Measurements from ENCODE around the gene AOX1. TPM values are rescaled to one million over a fixed set of nuclear protein-coding genes. Genes with fewer than 3 reads are reported as not detected.

AOX1 gene
- polyA plus RNA-seq, 2 of the 4 experiments (the other 2 are of a cell fraction), result 3.6 to 5.4 TPM

- no peak overlapping the region for H3K4me2 ChIP-seq
- ATAC-seq (no peak), DNase-seq (ENCODE audit: low read depth in 1 of 2, low spot score in 1 of 2) (no peak), FAIRE-seq (no peak)
- no peak overlapping the region for H3K4me3 ChIP-seq
- CTCF ChIA-PET, result no interaction called here
- H3K4me1 ChIP-seq, result peaks cover 40% of the 10 kb centered on the region
- POLR2A ChIA-PET, result no interaction called here
- H3K27ac ChIP-seq, result peak overlapping the region; percentile 4 to 14; a peak in 1 of 6 replicates
- H3K9me3 ChIP-seq, result peaks cover 8% of the 10 kb centered on the region; the same call in 2 of the 3 replicates
- WGBS (ENCODE audit: missing lambda C conversion rate), result 85% methylated on average over 3 of the region's 3 CpGs
- TF ChIP-seq BHLHE40 (IDR thresholded peaks at IDR 0.05; ENCODE audit: low read depth, low read length), result no peak
- no peak for TF ChIP-seq EHMT2 (IDR thresholded peaks at IDR 0.05; ENCODE audit: low read depth)
- no peak for TF ChIP-seq CBX2 (IDR thresholded peaks at IDR 0.05; ENCODE audit: borderline replicate concordance, low read depth)
- no peak for TF ChIP-seq CEBPB (IDR thresholded peaks at IDR 0.05)
- TF ChIP-seq HOXB13 (CRISPR knock-in tag; IDR thresholded peaks at IDR 0.05; ENCODE audit: low read depth), result no peak
- no peak for TF ChIP-seq CTCF (IDR thresholded peaks at IDR 0.05)
- no peak for TF ChIP-seq FOSL2 (IDR thresholded peaks at IDR 0.05)
- TF ChIP-seq FOSL2 (CRISPR knock-in tag; IDR thresholded peaks at IDR 0.05), result no peak
- TF ChIP-seq ZC3H11A (IDR thresholded peaks at IDR 0.05), result no peak
- TF ChIP-seq POLR2A (IDR thresholded peaks at IDR 0.05; ENCODE audit: low read length), result no peak
- no peak for TF ChIP-seq FOSB (CRISPR knock-in tag; IDR thresholded peaks at IDR 0.05)
- no peak for TF ChIP-seq CHD2 (IDR thresholded peaks at IDR 0.05; ENCODE audit: low read length, partially characterized antibody)
- no peak for TF ChIP-seq ZFP36 (IDR thresholded peaks at IDR 0.05; ENCODE audit: borderline replicate concordance, partially characterized antibody)
- TF ChIP-seq PHF8 (IDR thresholded peaks at IDR 0.05; ENCODE audit: borderline replicate concordance, low read depth), result no peak
- TF ChIP-seq HES2 (IDR thresholded peaks at IDR 0.05), result no peak
- TF ChIP-seq RFX5 (IDR thresholded peaks at IDR 0.05), result no peak
- no peak for TF ChIP-seq HDAC2 (IDR thresholded peaks at IDR 0.05)
- TF ChIP-seq POLR2AphosphoS2 (conservative IDR thresholded peaks at IDR 0.05; ENCODE audit: low read length), result no peak
- no peak for TF ChIP-seq JUN (IDR thresholded peaks at IDR 0.05)
These were observed 13.4 kb downstream of the AOX1 start for GRCh38 chr2:200599206-200599605.

GRCh38 chr2:200600549-200601225, 14.9 kb downstream of the AOX1 start:
- Histone ChIP-seq H3K27ac (peak overlapping the region; percentile 56 to 59; a peak in 5 of 6 replicates), H3K4me3 (no peak overlapping the region), H3K9me3 (peaks cover 5% of the 10 kb centered on the region; the same call in 2 of the 3 replicates), H3K4me2 (peak overlapping the region; percentile 58), H3K4me1 (peaks cover 49% of the 10 kb centered on the region)
- TF ChIP-seq GATA3 (IDR thresholded peaks at IDR 0.05; ENCODE audit: borderline replicate concordance) (peak; percentile 92), EHMT2 (IDR thresholded peaks at IDR 0.05; ENCODE audit: low read depth) (no peak), FOSL2 (IDR thresholded peaks at IDR 0.05) (no peak), FOSL2 (CRISPR knock-in tag; IDR thresholded peaks at IDR 0.05) (peak; percentile 24; the same call in 1 of the 2 replicates), MAX (IDR thresholded peaks at IDR 0.05) (peak; percentile 14; the same call in 1 of the 2 replicates)
- FAIRE-seq (no peak), DNase-seq (ENCODE audit: low read depth in 1 of 2, low spot score in 1 of 2) (peak in 1 of 2 experiments; percentile 57), ATAC-seq (peak in 1 of 2 experiments; percentile 55; a peak in 3 of 6 replicates)
- ChIA-PET CTCF (interaction anchor here (0.7 to 2.1 kb wide), 4 partner anchors 11 to 131 kb away, joined by 3 to 5 read pairs (median 4); no protein-coding TSS in a partner anchor), POLR2A (interaction anchor here (0.7 kb wide), 1 partner anchor 91 kb away, joined by 4 read pairs; the partner anchor contains the start of gene KCTD18)
- WGBS (ENCODE audit: missing lambda C conversion rate), result 39% methylated on average over 7 of the region's 7 CpGs

- Histone ChIP-seq H3K27ac (peak overlapping the region; percentile 27 to 59; a peak in 3 of 6 replicates), H3K4me1 (peaks cover 49% of the 10 kb centered on the region), H3K4me3 (no peak overlapping the region), H3K9me3 (no peaks in the 10 kb centered on the region; the same call in 2 of the 3 replicates), H3K4me2 (no peak overlapping the region)
- DNase-seq (ENCODE audit: low read depth in 1 of 2, low spot score in 1 of 2), result no peak
- TF ChIP-seq HOXB5 (CRISPR knock-in tag; IDR thresholded peaks at IDR 0.05), result no peak
- no peak for TF ChIP-seq HOXA7 (CRISPR knock-in tag; IDR thresholded peaks at IDR 0.05)
- no peak for TF ChIP-seq POLR2AphosphoS2 (conservative IDR thresholded peaks at IDR 0.05; ENCODE audit: low read length)
- TF ChIP-seq HOXB13 (CRISPR knock-in tag; IDR thresholded peaks at IDR 0.05; ENCODE audit: low read depth), result no peak
- TF ChIP-seq EHMT2 (IDR thresholded peaks at IDR 0.05; ENCODE audit: low read depth), result no peak
- TF ChIP-seq FOSL2 (IDR thresholded peaks at IDR 0.05), result no peak
- no peak for TF ChIP-seq FOSL2 (CRISPR knock-in tag; IDR thresholded peaks at IDR 0.05)
- FAIRE-seq, result no peak
- ChIA-PET POLR2A (no interaction called here), CTCF (interaction anchor here (1.1 to 2.1 kb wide), 4 partner anchors 13 to 103 kb away, joined by 3 to 5 read pairs (median 4); partner anchors contain the start of gene KCTD18)
- no peak for ATAC-seq
- WGBS (ENCODE audit: missing lambda C conversion rate), result 75% methylated on average over 4 of the region's 4 CpGs
These were observed 16.8 kb downstream of the AOX1 start for GRCh38 chr2:200602584-200602983.
